VCaP (cell line): Measurements from ENCODE around the gene TFCP2L1.
"Not testable (repeated sequence)": the region's sequence is repeated elsewhere in the genome, so short reads cannot be mapped to it uniquely, and the experiment has no call there.

ENCODE experiments used
- H3K27ac ChIP-seq: fragments of 450-650 bp; 2 replicates; pipeline ENCODE4 v1.5.1; 2017
- CTCF ChIP-seq: fragments of 450-650 bp; conservative IDR thresholded peaks from 2 replicates; pipeline ENCODE4 v1.5.1; 2017; ENCODE audit warnings: mild to moderate bottlenecking, moderate library complexity

Gene TFCP2L1

GRCh38 chr2:121324601-121325000 lies 39.6 kb upstream of the TFCP2L1 start:
- TF ChIP-seq CTCF = no peak
- no peak overlapping the region for H3K27ac ChIP-seq

- no peak for TF ChIP-seq CTCF
- no peak overlapping the region for H3K27ac ChIP-seq
These were observed 36.5 kb upstream of the TFCP2L1 start for GRCh38 chr2:121321476-121321875.

- no peak for TF ChIP-seq CTCF
- H3K27ac ChIP-seq = peak overlapping the region; percentile 32
These were observed 34.9 kb upstream of the TFCP2L1 start for GRCh38 chr2:121319941-121320340.

- H3K27ac ChIP-seq = no peak overlapping the region
- no peak for TF ChIP-seq CTCF
These were observed 32.0 kb upstream of the TFCP2L1 start for GRCh38 chr2:121316986-121317385.

GRCh38 chr2:121313701-121314100 lies 28.7 kb upstream of the TFCP2L1 start:
- not testable (repeated sequence) for H3K27ac ChIP-seq

- H3K27ac ChIP-seq = no peak overlapping the region
- TF ChIP-seq CTCF = no peak
These were observed 24.8 kb upstream of the TFCP2L1 start for GRCh38 chr2:121309801-121310200.

- no peak for TF ChIP-seq CTCF
- H3K27ac ChIP-seq = no peak overlapping the region
These were observed 24.3 kb upstream of the TFCP2L1 start for GRCh38 chr2:121309323-121309722.

- no peak overlapping the region for H3K27ac ChIP-seq
- TF ChIP-seq CTCF = no peak
These were observed 22.0 kb upstream of the TFCP2L1 start for GRCh38 chr2:121307048-121307447.
